H1 (cell line): Measurements from ENCODE around the gene ADAMTS17. TPM values are rescaled to one million over a fixed set of nuclear protein-coding genes. Genes with fewer than 3 reads are reported as not detected.

Experiments
- CTCF ChIP-seq, 3 experiments: IDR thresholded peaks; 1 replicate in 2 of 3; 2 replicates in 1 of 3; pipeline versions ENCODE4 v1.5.1 to v1.6.1; 2011; ENCODE audit warnings: low read length in 3 of 3, mild to moderate bottlenecking in 3 of 3, inconsistent platforms in 2 of 3, low read depth in 1 of 3, moderate library complexity in 1 of 3; ENCODE audit not compliant: insufficient read depth in 1 of 3; ENCODE audit errors: control extremely low read depth in 1 of 3
- USF2 ChIP-seq: IDR thresholded peaks from 2 replicates; pipeline ENCODE4 v1.6.1; 2011; ENCODE audit warnings: low read length, improper control_type of control experiment
- polyA plus RNA-seq, 7 experiments: library from polyadenylated mRNA; depleted of rRNA in 3 of 7; stranded (reverse) in 5 of 7; unstranded in 2 of 7; fragments of >200 nt in 5 of 7; fragments of 200-250 nt in 2 of 7; gene quantifications; 1 replicate in 5 of 7; 2 replicates in 1 of 7; 4 replicates in 1 of 7; pipeline versions ENCODE4 v1.2.1 to v1.2.3, GENCODE V29; 2011 to 2013; ENCODE audit warnings: missing spikeins in 2 of 7, mixed read lengths in 2 of 7
- total RNA-seq: library from RNA; stranded (reverse); fragmentation: NEBNext Ultra II Directional; extraction: Animal tissue kit (Norgen Biotek cat#: 25700); gene quantifications from 2 replicates; pipeline ENCODE4 v1.2.1, GENCODE V29; 2021

The ADAMTS17 gene
- total and polyA plus RNA-seq, 2 of the 8 experiments (the other 6 are each of a cell fraction or from before 2014, with no cell fraction given): 0.51 to 1.7 TPM

GRCh38 chr15:100335335-100335999 lies 6.3 kb downstream of the ADAMTS17 start (continued):
- TF ChIP-seq CTCF (IDR thresholded peaks at IDR 0.05; ENCODE audit: control extremely low read depth in 1 of 3, insufficient read depth in 1 of 3, low read depth in 1 of 3, low read length in 3 of 3): no peak
- no peak for TF ChIP-seq USF2
